HFF-Myc (cell line): ENCODE data around the gene KRTAP2-2.
"Not testable (repeated sequence)": the region's sequence is repeated elsewhere in the genome, so short reads cannot be mapped to it uniquely, and the experiment has no call there.

Experiments used
- DNase-seq: peaks from one replicate; pipeline ENCODE4 v3.0.0-alpha.2; 2011; ENCODE audit warnings: low read depth; ENCODE audit errors: extremely low read depth
- H3K4me3 ChIP-seq: replicated peaks from 2 replicates; pipeline ENCODE4 v1.5.1; 2011; ENCODE audit warnings: low read depth, mild to moderate bottlenecking, control low read depth, low read length
- TF ChIP-seq, protein P1 (sequence below): IDR thresholded peaks from 2 replicates; pipeline ENCODE4 v1.5.1; 2012; ENCODE audit warnings: mild to moderate bottlenecking, low read depth, low read length, control low read depth; ENCODE audit errors: missing control alignments

KRTAP2-2 gene

GRCh38 chr17:41065829-41066624 is 11.0 kb upstream of the KRTAP2-2 start, which contains the start of gene KRTAP2-4:
Gene KRTAP2-4 (minus strand): TSS chr17:41065879. CDS start chr17:41065845, 34 bp downstream.
- DNase-seq, result peak; percentile 85
- H3K4me3 ChIP-seq, result no peak within 1 kb of the TSS
- TF ChIP-seq, protein P1, sequence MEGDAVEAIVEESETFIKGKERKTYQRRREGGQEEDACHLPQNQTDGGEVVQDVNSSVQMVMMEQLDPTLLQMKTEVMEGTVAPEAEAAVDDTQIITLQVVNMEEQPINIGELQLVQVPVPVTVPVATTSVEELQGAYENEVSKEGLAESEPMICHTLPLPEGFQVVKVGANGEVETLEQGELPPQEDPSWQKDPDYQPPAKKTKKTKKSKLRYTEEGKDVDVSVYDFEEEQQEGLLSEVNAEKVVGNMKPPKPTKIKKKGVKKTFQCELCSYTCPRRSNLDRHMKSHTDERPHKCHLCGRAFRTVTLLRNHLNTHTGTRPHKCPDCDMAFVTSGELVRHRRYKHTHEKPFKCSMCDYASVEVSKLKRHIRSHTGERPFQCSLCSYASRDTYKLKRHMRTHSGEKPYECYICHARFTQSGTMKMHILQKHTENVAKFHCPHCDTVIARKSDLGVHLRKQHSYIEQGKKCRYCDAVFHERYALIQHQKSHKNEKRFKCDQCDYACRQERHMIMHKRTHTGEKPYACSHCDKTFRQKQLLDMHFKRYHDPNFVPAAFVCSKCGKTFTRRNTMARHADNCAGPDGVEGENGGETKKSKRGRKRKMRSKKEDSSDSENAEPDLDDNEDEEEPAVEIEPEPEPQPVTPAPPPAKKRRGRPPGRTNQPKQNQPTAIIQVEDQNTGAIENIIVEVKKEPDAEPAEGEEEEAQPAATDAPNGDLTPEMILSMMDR, result no peak

DNA sequence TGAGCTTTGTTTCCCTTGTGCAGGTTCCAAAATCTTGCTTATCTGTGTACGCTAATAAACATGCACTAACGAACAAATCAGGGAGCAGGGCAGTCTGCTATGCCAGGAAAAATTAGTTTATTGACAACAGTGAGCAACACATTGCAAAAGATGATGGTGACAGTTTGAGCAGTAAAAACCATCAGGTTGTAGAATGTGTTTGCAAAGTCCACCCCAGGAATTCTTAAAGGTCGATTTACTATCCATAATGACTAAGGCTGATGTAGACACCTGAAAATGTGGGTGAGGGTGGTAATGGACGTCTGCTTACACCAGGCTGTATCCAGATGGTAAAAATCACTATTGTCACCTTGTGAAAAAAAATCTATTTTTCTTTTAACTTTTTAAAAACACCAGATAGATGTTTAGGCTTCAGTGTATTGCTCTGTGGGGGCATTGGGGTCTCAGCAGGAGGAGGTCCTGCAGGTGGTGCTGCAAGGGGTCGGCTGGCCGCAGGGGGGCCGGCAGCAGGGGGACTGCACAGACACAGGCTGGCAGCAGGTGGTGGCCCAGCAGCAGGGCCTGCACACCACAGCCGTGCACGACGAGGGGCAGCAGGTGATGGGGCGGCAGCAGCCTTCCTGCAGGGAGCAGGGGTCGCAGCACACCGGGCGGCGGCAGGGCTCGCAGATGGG is 10.1 kb upstream of the KRTAP2-2 start:
- DNase-seq, H3K4me3 ChIP-seq: not testable (repeated sequence)

DNA sequence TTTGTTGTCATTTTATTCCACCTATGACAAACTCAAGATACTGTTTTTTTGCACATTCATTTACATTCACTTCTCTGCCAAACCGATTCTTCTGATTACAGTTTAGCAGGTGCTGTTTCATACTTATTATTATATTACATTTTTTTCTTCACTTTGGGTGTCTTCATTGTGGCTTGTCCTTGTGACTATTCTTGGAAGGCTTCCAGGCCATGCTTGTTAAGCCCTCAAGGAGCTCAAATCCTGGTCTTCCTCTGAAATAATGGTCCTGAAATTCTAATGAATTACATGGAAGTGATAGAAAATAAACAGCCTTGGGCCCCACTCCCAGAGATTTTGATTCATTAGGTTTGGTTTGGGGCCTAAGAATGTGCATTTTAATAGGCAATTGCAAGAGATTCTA is 9.3 kb upstream of the KRTAP2-2 start:
- TF ChIP-seq, protein P1, result no peak
- no peak for DNase-seq
- no peak overlapping the region for H3K4me3 ChIP-seq

GRCh38 chr17:41063449-41063848 is 8.4 kb upstream of the KRTAP2-2 start:
- TF ChIP-seq, protein P1, result no peak
- H3K4me3 ChIP-seq, result no peak overlapping the region
- peak; percentile 66 for DNase-seq

- TF ChIP-seq, protein P1, result no peak
- no peak overlapping the region for H3K4me3 ChIP-seq
- DNase-seq, result peak; percentile 94
Observed at GRCh38 chr17:41061964-41062363, 6.9 kb upstream of the KRTAP2-2 start.

DNA sequence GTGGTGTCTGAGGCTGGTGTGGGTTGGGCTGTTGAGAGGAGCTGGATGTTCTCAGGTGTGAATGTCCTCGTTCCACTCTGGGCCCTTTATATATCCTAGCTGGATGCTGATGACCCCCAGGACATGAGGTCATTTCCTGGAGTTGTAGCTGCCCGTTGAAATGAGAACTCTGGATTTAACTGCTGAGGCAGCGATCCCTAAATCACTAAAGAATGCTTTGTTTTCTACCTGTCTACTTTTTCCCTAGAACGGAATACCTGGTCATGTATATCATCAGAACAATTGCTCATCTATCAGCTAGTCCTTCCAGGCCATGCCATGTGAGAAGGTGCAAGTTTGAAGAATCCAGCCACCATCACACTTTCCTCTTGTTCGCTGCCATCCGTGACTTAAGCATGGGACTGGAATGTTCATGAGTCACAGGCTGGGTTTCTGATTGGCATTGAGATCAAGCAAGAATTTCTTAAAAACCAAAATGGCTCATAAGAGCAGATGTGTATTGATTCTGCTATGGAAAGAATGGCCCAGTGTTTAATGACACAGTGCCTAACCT is 5.1 kb upstream of the KRTAP2-2 start, which contains the start of gene KRTAP2-3:
TSS of gene KRTAP2-3 (minus strand) at position 63 of the 553 bp plus-strand sequence. CDS start 64 bp downstream, outside the sequence.
- no peak within 1 kb of the TSS for H3K4me3 ChIP-seq
- TF ChIP-seq, protein P1, result no peak
- DNase-seq, result peak; percentile 78

- H3K4me3 ChIP-seq, result not testable (repeated sequence)
- DNase-seq, result peak; percentile 52
Observed at GRCh38 chr17:41059276-41060051, 4.4 kb upstream of the KRTAP2-2 start.
